SU-DHL-6 (cell line): ENCODE measurements around the gene AURKB.
"Not testable (repeated sequence)": the region's sequence is repeated elsewhere in the genome, so short reads cannot be mapped to it uniquely, and the experiment has no call there.

Source experiments
- H2AFZ ChIP-seq: fragments of 200-600 bp; sonication (generic); 2 replicates; pipeline ENCODE4 v1.6.1; 2014; ENCODE audit warnings: low read depth, mild to moderate bottlenecking, moderate library complexity, mixed read lengths, antibody characterized with exemption, low read length; ENCODE audit not compliant: severe bottlenecking
- H3F3A ChIP-seq: fragments of 200-600 bp; shearing (Covaris generic); 2 replicates; pipeline ENCODE4 v1.6.0; 2016; ENCODE audit warnings: antibody characterized with exemption, mild to moderate bottlenecking; ENCODE audit not compliant: insufficient read depth
- H3K27ac ChIP-seq: fragments of 200-600 bp; sonication (generic); 2 replicates; pipeline ENCODE4 v1.5.1; 2016; ENCODE audit warnings: low read depth, mild to moderate bottlenecking, low read length, moderate library complexity, mixed read lengths
- H3K27me3 ChIP-seq: fragments of 200-600 bp; sonication (generic), shearing (Covaris generic); 2 replicates; pipeline ENCODE4 v1.6.0; 2014; ENCODE audit warnings: mild to moderate bottlenecking, low read length
- H3K36me3 ChIP-seq: fragments of 200-600 bp; sonication (generic); 2 replicates; pipeline ENCODE4 v1.6.1; 2014; ENCODE audit warnings: mild to moderate bottlenecking, low read length, mixed read lengths
- H3K4me2 ChIP-seq: fragments of 300-600, 200-600 bp; shearing (Covaris generic), sonication (generic); 2 replicates; pipeline ENCODE4 v1.6.0; 2014; ENCODE audit warnings: low read length, low read depth, mild to moderate bottlenecking; ENCODE audit not compliant: poor library complexity, severe bottlenecking
- H3K4me3 ChIP-seq: fragments of 200-600 bp; sonication (generic); 2 replicates; pipeline ENCODE4 v1.5.1; 2014; ENCODE audit warnings: antibody characterized with exemption, low read length, mild to moderate bottlenecking, mixed read lengths; ENCODE audit not compliant: insufficient read depth, poor library complexity, severe bottlenecking
- H3K79me2 ChIP-seq: fragments of 200-600 bp; sonication (generic); 2 replicates; pipeline ENCODE4 v1.6.1; 2014; ENCODE audit warnings: mild to moderate bottlenecking, low read length, moderate library complexity; ENCODE audit not compliant: insufficient read depth
- H3K9ac ChIP-seq: fragments of 200-600 bp; sonication (generic); 2 replicates; pipeline ENCODE4 v1.7.0; 2014; ENCODE audit warnings: mild to moderate bottlenecking, low read length
- H3K9me2 ChIP-seq: fragments of 200-600 bp; sonication (generic); replicated peaks from 2 replicates; pipeline ENCODE4 v1.6.1; 2014; ENCODE audit warnings: low read length; ENCODE audit not compliant: insufficient read depth
- H3K9me3 ChIP-seq: fragments of 200-600 bp; sonication (generic); 2 replicates; pipeline ENCODE4 v1.6.1; 2014; ENCODE audit warnings: low read length, mixed read lengths; ENCODE audit not compliant: insufficient read depth
- H4K20me1 ChIP-seq: fragments of 200-600 bp; sonication (generic); 2 replicates; pipeline ENCODE4 v1.6.1; 2014; ENCODE audit warnings: low read depth, mild to moderate bottlenecking, antibody characterized with exemption, low read length, moderate library complexity, mixed read lengths
- CTCF ChIP-seq: fragments of 200-600 bp; sonication (generic); IDR thresholded peaks from one replicate; pipeline ENCODE4 v1.5.1; 2017; ENCODE audit warnings: antibody characterized with exemption, mild to moderate bottlenecking, low read length, moderate library complexity; ENCODE audit not compliant: insufficient read depth, poor library complexity, severe bottlenecking
- EZH2phosphoT487 ChIP-seq: fragments of 200-600 bp; sonication (generic), shearing (Covaris generic); conservative IDR thresholded peaks from 2 replicates; pipeline ENCODE4 v1.6.1; 2018; ENCODE audit warnings: mild to moderate bottlenecking, antibody characterized with exemption, low read length, moderate library complexity, mixed read lengths

AURKB gene

GRCh38 chr17:8256291-8256690 is 45.9 kb upstream of the AURKB start:
- Histone ChIP-seq H3K9me3 (no peaks in the 10 kb centered on the region), H3K9ac (no peak overlapping the region), H2AFZ (no peak overlapping the region), H3K27me3 (no peaks in the 10 kb centered on the region), H3K36me3 (no peaks in the 10 kb centered on the region; the same call in 1 of the 2 replicates), H3K27ac (no peak overlapping the region), H3K9me2 (no peaks in the 10 kb centered on the region), H3K79me2 (peaks cover 16% of the 10 kb centered on the region), H3K4me3 (no peak overlapping the region), H3K4me2 (no peak overlapping the region), H3F3A (no peaks in the 10 kb centered on the region), H4K20me1 (no peaks in the 10 kb centered on the region)
- TF ChIP-seq EZH2phosphoT487 = no peak
- no peak for TF ChIP-seq CTCF

DNA sequence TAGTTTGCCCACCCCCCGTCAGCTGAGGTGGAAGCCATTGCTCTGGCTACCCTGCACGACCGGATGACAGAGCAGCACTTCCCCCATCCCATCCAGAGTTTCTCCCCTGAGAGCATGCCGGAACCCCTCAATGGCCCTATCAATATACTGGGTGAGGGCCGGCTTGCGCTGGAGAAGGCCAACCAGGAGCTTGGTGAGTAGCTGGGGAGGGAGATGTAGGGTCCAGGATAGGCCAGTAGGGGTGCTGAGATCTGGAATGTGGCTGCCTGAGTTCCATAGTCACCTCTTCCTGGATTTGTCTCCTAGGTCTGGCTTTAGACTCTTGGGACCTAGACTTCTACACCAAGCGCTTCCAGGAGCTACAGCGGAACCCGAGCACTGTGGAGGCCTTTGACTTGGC is 45.1 kb upstream of the AURKB start:
- H2AFZ ChIP-seq = no peak overlapping the region
- no peak overlapping the region for H3K4me3 ChIP-seq
- no peaks in the 10 kb centered on the region; the same call in 1 of the 2 replicates for H3K36me3 ChIP-seq
- no peaks in the 10 kb centered on the region for H3F3A ChIP-seq
- H3K79me2 ChIP-seq = peaks cover 24% of the 10 kb centered on the region
- no peak overlapping the region for H3K4me2 ChIP-seq
- H3K27me3 ChIP-seq = no peaks in the 10 kb centered on the region
- H3K9ac ChIP-seq = no peak overlapping the region
- H4K20me1 ChIP-seq = no peaks in the 10 kb centered on the region
- H3K9me3 ChIP-seq = no peaks in the 10 kb centered on the region
- TF ChIP-seq CTCF = no peak
- no peak for TF ChIP-seq EZH2phosphoT487
- H3K9me2 ChIP-seq = no peaks in the 10 kb centered on the region
- H3K27ac ChIP-seq = no peak overlapping the region

DNA sequence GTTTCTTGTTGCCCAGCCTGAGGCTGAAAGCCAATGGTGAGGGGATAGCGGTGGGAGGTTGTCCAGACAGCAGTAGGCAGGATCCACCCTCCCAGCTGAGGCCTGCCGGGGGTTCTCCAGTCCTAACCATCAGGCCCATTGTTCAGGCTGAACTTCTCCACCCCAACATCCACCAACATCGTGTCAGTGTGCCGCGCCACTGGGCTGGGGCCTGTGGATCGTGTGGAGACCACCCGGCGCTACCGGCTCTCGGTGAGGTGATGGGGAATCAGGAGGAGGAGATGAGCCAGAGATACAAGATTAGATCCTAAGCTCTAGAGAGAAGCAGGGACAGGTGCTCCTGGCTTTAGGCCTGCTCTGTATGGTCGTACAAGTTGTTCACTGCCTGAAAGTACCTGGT is 44.5 kb upstream of the AURKB start:
- H3K36me3 ChIP-seq = no peaks in the 10 kb centered on the region; the same call in 1 of the 2 replicates
- no peak overlapping the region for H3K9ac ChIP-seq
- peaks cover 30% of the 10 kb centered on the region for H3K79me2 ChIP-seq
- no peaks in the 10 kb centered on the region for H3K9me3 ChIP-seq
- H4K20me1 ChIP-seq = no peaks in the 10 kb centered on the region
- H3F3A ChIP-seq = no peaks in the 10 kb centered on the region
- no peak overlapping the region for H2AFZ ChIP-seq
- H3K4me3 ChIP-seq = no peak overlapping the region
- no peaks in the 10 kb centered on the region for H3K27me3 ChIP-seq
- H3K4me2 ChIP-seq = no peak overlapping the region
- H3K27ac ChIP-seq = no peak overlapping the region
- H3K9me2 ChIP-seq = no peaks in the 10 kb centered on the region
- no peak for TF ChIP-seq CTCF
- no peak for TF ChIP-seq EZH2phosphoT487

DNA sequence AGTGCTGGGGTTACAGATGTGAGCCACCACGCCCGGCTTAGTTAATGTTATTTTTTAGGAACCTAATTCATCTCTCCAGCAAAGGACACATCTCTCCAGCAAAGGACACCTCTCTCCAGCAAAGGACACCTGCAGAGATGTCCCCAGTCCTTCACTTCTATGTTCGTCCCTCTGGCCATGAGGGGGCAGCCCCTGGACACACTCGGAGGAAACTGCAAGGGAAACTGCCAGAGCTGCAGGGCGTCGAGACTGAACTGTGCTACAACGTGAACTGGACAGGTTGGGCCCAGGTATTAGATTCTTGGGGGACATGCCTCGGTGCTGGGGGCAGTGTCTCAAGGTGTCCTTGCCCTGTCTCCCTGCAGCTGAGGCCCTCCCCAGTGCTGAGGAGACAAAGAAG is 43.4 kb upstream of the AURKB start:
- no peak overlapping the region for H3K9ac ChIP-seq
- H3K9me3 ChIP-seq = no peaks in the 10 kb centered on the region
- H4K20me1 ChIP-seq = no peaks in the 10 kb centered on the region
- no peak overlapping the region for H3K27ac ChIP-seq
- peaks cover 37% of the 10 kb centered on the region for H3K79me2 ChIP-seq
- H2AFZ ChIP-seq = no peak overlapping the region
- peaks cover 2% of the 10 kb centered on the region for H3F3A ChIP-seq
- no peak overlapping the region for H3K4me2 ChIP-seq
- no peaks in the 10 kb centered on the region for H3K9me2 ChIP-seq
- H3K27me3 ChIP-seq = no peaks in the 10 kb centered on the region
- no peaks in the 10 kb centered on the region; the same call in 1 of the 2 replicates for H3K36me3 ChIP-seq
- H3K4me3 ChIP-seq = no peak overlapping the region
- no peak for TF ChIP-seq CTCF
- TF ChIP-seq EZH2phosphoT487 = no peak

GRCh38 chr17:8251411-8251810 is 41.0 kb upstream of the AURKB start:
- H3K9me3 ChIP-seq, H4K20me1 ChIP-seq, H3K9ac ChIP-seq, H3K4me3 ChIP-seq, H3K27ac ChIP-seq, H3K27me3 ChIP-seq, H3K4me2 ChIP-seq, H2AFZ ChIP-seq, H3K36me3 ChIP-seq, H3K9me2 ChIP-seq: not testable (repeated sequence)
- peaks cover 20% of the 10 kb centered on the region for H3F3A ChIP-seq
- peaks cover 39% of the 10 kb centered on the region for H3K79me2 ChIP-seq
